DND-41 (cell line): ENCODE measurements around the gene BTN1A1.
A peak's percentile ranks its signal among the peaks of the same experiment; 100 is the strongest.
"Not testable (repeated sequence)": the region's sequence is repeated elsewhere in the genome, so short reads cannot be mapped to it uniquely, and the experiment has no call there.

Experiments
- ATAC-seq: fragments of 200-7000 bp; cut with Tn5 transposase; 3 replicates; pipeline ENCODE4 v1.9.1; 2021; ENCODE audit warnings: low read depth; ENCODE audit not compliant: insufficient read depth
- DNase-seq: peaks from one replicate; pipeline ENCODE4 v3.0.0-alpha.2; 2020
- H2AFZ ChIP-seq: 2 replicates; pipeline ENCODE4 v1.6.0; 2012; ENCODE audit warnings: low read depth, low read length
- H3K27ac ChIP-seq: 2 replicates; pipeline ENCODE4 v1.5.1; 2012; ENCODE audit warnings: low read length, inconsistent platforms
- H3K27me3 ChIP-seq: fragments of 200-600 bp; sonication (generic); 2 replicates; pipeline ENCODE4 v1.6.0; 2012; ENCODE audit warnings: low read length, mild to moderate bottlenecking, inconsistent platforms; ENCODE audit not compliant: insufficient read depth, poor library complexity
- H3K36me3 ChIP-seq: 2 replicates; pipeline ENCODE4 v1.5.1; 2012; ENCODE audit warnings: low read length, inconsistent platforms; ENCODE audit not compliant: insufficient read depth
- H3K4me1 ChIP-seq: 2 replicates; pipeline ENCODE4 v1.5.1; 2012; ENCODE audit warnings: mild to moderate bottlenecking, low read length; ENCODE audit not compliant: insufficient read depth
- H3K4me2 ChIP-seq: 2 replicates; pipeline ENCODE4 v1.6.0; 2012; ENCODE audit warnings: mild to moderate bottlenecking, moderate library complexity, low read length, inconsistent platforms; ENCODE audit not compliant: insufficient read depth
- H3K4me3 ChIP-seq, 2 experiments: fragments of 200-600 bp in 1 of 2; shearing (Covaris generic) in 1 of 2; 2 replicates each; pipeline ENCODE4 v1.5.1; 2012 to 2016; ENCODE audit warnings: inconsistent platforms in 2 of 2, low read length in 2 of 2, mild to moderate bottlenecking in 2 of 2, low read depth in 1 of 2, moderate library complexity in 1 of 2
- H3K79me2 ChIP-seq: 2 replicates; pipeline ENCODE4 v1.6.0; 2012; ENCODE audit warnings: low read length, inconsistent platforms; ENCODE audit not compliant: insufficient read depth
- H3K9ac ChIP-seq: 2 replicates; pipeline ENCODE4 v1.6.0; 2012; ENCODE audit warnings: low read depth, mild to moderate bottlenecking, inconsistent platforms, low read length, moderate library complexity
- H3K9me3 ChIP-seq: 2 replicates; pipeline ENCODE4 v1.5.1; 2012; ENCODE audit warnings: low read length, moderate library complexity, mild to moderate bottlenecking, inconsistent platforms; ENCODE audit not compliant: insufficient read depth, severe bottlenecking
- H4K20me1 ChIP-seq: 2 replicates; pipeline ENCODE4 v1.6.0; 2012; ENCODE audit warnings: low read length; ENCODE audit not compliant: insufficient read depth
- EZH2 ChIP-seq: IDR thresholded peaks from 3 replicates; pipeline ENCODE4 v1.6.1; 2012; ENCODE audit warnings: borderline replicate concordance, low read depth, mild to moderate bottlenecking, moderate library complexity, low read length, inconsistent platforms; ENCODE audit not compliant: severe bottlenecking
- TF ChIP-seq, protein P1 (sequence below): IDR thresholded peaks from 2 replicates; pipeline ENCODE4 v1.5.1; 2012; ENCODE audit warnings: borderline replicate concordance, low read length, moderate library complexity, mild to moderate bottlenecking; ENCODE audit not compliant: poor library complexity, severe bottlenecking; ENCODE audit errors: extremely low read depth

BTN1A1 gene

GRCh38 chr6:26459023-26459810, 40.9 kb upstream of the BTN1A1 start:
- peak overlapping the region in 1 of 2 experiments; percentile 81; a peak in 2 of 4 replicates for H3K4me3 ChIP-seq
- TF ChIP-seq, protein P1, sequence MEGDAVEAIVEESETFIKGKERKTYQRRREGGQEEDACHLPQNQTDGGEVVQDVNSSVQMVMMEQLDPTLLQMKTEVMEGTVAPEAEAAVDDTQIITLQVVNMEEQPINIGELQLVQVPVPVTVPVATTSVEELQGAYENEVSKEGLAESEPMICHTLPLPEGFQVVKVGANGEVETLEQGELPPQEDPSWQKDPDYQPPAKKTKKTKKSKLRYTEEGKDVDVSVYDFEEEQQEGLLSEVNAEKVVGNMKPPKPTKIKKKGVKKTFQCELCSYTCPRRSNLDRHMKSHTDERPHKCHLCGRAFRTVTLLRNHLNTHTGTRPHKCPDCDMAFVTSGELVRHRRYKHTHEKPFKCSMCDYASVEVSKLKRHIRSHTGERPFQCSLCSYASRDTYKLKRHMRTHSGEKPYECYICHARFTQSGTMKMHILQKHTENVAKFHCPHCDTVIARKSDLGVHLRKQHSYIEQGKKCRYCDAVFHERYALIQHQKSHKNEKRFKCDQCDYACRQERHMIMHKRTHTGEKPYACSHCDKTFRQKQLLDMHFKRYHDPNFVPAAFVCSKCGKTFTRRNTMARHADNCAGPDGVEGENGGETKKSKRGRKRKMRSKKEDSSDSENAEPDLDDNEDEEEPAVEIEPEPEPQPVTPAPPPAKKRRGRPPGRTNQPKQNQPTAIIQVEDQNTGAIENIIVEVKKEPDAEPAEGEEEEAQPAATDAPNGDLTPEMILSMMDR: no peak
- no peak for TF ChIP-seq EZH2

DNA sequence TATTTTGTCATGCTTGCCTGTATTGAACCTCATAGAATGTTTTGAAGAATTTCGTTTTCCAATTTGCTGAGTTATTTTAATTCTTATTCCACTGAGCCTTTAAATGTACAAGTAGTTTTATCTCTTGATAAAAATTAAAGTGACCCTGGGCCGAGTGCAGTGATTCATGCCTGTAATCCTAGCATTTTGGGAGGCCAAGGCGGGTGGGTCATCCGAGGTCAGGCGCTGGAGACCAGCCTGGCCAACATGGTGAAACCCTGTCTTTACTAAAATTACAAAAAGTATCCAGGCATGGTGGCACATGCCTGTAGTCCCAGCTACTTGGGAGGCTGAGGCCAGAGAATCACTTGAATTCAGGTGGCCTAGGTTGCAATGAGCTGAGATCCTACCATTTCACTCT, 38.8 kb upstream of the BTN1A1 start:
- not testable (repeated sequence) for H2AFZ ChIP-seq, H3K27ac ChIP-seq, DNase-seq, ATAC-seq, H4K20me1 ChIP-seq, H3K27me3 ChIP-seq, H3K9me3 ChIP-seq, H3K9ac ChIP-seq
- Histone ChIP-seq H3K79me2 (peaks cover 51% of the 10 kb centered on the region), H3K4me3 (peak overlapping the region in 1 of 2 experiments; percentile 33; a peak in 2 of 4 replicates), H3K4me2 (peak overlapping the region; percentile 91; the same call in 1 of the 2 replicates), H3K36me3 (peaks cover 74% of the 10 kb centered on the region), H3K4me1 (peaks cover 43% of the 10 kb centered on the region)

More at GRCh38 chr6:26459023-26459810, 40.9 kb upstream of the BTN1A1 start:
- Histone ChIP-seq H3K27me3 (no peaks in the 10 kb centered on the region), H4K20me1 (peaks cover 9% of the 10 kb centered on the region), H3K79me2 (peaks cover 51% of the 10 kb centered on the region), H3K9me3 (no peaks in the 10 kb centered on the region), H3K4me1 (peaks cover 43% of the 10 kb centered on the region), H2AFZ (no peak overlapping the region), H3K4me2 (peak overlapping the region; percentile 91), H3K9ac (peak overlapping the region; percentile 86), H3K36me3 (peaks cover 53% of the 10 kb centered on the region), H3K27ac (peak overlapping the region; percentile 40; the same call in 1 of the 2 replicates)
- no peak for DNase-seq
- ATAC-seq: no peak

GRCh38 chr6:26464014-26464413, 36.1 kb upstream of the BTN1A1 start:
- Histone ChIP-seq H3K4me3 (no peak overlapping the region), H3K9ac (no peak overlapping the region), H3K27me3 (no peaks in the 10 kb centered on the region), H3K79me2 (peaks cover 38% of the 10 kb centered on the region), H3K36me3 (peaks cover 99% of the 10 kb centered on the region), H3K4me2 (no peak overlapping the region), H2AFZ (no peak overlapping the region), H4K20me1 (peaks cover 8% of the 10 kb centered on the region), H3K9me3 (no peaks in the 10 kb centered on the region), H3K27ac (no peak overlapping the region), H3K4me1 (peaks cover 26% of the 10 kb centered on the region)
- TF ChIP-seq, protein P1: no peak
- TF ChIP-seq EZH2: no peak
- ATAC-seq (no peak), DNase-seq (no peak)

DNA sequence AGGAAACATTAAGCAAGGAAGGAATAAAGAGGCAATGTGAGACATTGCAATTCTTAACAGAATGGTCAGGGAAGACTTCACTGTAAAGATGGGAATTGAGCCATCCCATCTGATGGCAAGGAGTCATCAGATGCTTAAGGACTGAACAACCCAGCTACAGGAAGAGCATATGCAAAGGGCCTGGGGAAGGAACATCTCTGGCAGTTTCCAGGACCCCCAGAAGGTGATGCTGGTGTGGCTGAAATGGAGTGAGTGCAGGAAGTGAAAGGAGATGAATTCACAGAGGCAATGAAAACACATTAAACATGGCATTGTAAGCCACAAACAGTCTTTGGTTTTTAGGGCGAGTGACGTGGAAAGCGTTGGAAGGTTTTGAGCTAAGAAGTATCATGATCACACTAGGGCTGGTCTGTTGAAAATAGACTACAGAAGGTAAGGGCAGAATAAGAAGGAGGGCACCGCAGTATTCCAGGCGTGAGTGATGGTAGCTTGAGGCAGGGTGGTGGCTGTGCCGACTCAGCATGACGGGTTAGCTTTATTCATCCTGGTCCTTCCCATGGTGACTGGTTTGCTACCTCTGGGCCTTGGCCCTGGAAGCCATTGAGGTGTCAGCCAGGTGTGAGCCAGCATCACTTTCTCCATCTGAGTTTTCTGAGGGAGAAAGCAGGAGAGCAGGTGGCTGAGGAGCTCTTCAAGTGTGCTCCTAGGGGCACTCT, 35.5 kb upstream of the BTN1A1 start:
- H3K27ac ChIP-seq: no peak overlapping the region
- peaks cover 98% of the 10 kb centered on the region for H3K36me3 ChIP-seq
- no peaks in the 10 kb centered on the region for H3K27me3 ChIP-seq
- H3K4me3 ChIP-seq: no peak overlapping the region
- TF ChIP-seq, protein P1: no peak
- no peak for TF ChIP-seq EZH2
- peaks cover 33% of the 10 kb centered on the region for H3K79me2 ChIP-seq
- H2AFZ ChIP-seq: no peak overlapping the region
- no peak overlapping the region for H3K4me2 ChIP-seq
- H3K9me3 ChIP-seq: no peaks in the 10 kb centered on the region
- no peak for ATAC-seq
- H3K9ac ChIP-seq: no peak overlapping the region
- H4K20me1 ChIP-seq: 0 out of 2 replicates have a peak, but pooled peaks cover 4% of the 10 kb centered on the region
- no peak for DNase-seq
- H3K4me1 ChIP-seq: peaks cover 20% of the 10 kb centered on the region
